HepG2 (cell line): ENCODE data around the gene TNFSF10. TPM values are rescaled to one million over a fixed set of nuclear protein-coding genes. Genes with fewer than 3 reads are reported as not detected.

Experiments used
- GATA4 ChIP-seq: sonication (generic); IDR thresholded peaks from 2 replicates; pipeline ENCODE4 v1.6.1; 2016; ENCODE audit warnings: antibody characterized with exemption, low read depth, borderline replicate concordance
- HNF4G ChIP-seq, 2 experiments: sonication (generic) in 1 of 2; formaldehyde crosslinking in 1 of 2; IDR thresholded peaks; 2 replicates each; pipeline versions ENCODE4 v1.4.0 to v1.6.1; 2011 to 2020; ENCODE audit warnings: borderline replicate concordance in 2 of 2, low read depth in 2 of 2, mild to moderate bottlenecking in 2 of 2, low read length in 1 of 2, missing genetic modification reagents in 1 of 2, moderate library complexity in 1 of 2
- KDM6A ChIP-seq: IDR thresholded peaks from 2 replicates; pipeline ENCODE4 v1.6.1; 2016; ENCODE audit warnings: low read depth
- MAFK ChIP-seq, 2 experiments: IDR thresholded peaks in 1 of 2; conservative IDR thresholded peaks in 1 of 2; 2 replicates each; pipeline ENCODE4 v1.6.1; 2011; ENCODE audit warnings: improper control_type of control experiment in 2 of 2, low read length in 2 of 2
- MXD4 ChIP-seq: IDR thresholded peaks from 2 replicates; pipeline ENCODE4 v1.6.1; 2016; ENCODE audit warnings: mild to moderate bottlenecking, missing biosample characterization, missing genetic modification reagents
- NAIF1 ChIP-seq: sonication (generic); formaldehyde crosslinking; IDR thresholded peaks from 2 replicates; pipeline ENCODE4 v1.5.0; 2020; ENCODE audit warnings: mild to moderate bottlenecking, missing genetic modification reagents, borderline replicate concordance
- NR2F6 ChIP-seq, 2 experiments: IDR thresholded peaks; 2 replicates each; pipeline ENCODE4 v1.6.1; 2016; ENCODE audit warnings: antibody characterized with exemption in 1 of 2, mild to moderate bottlenecking in 1 of 2
- POLR2AphosphoS2 ChIP-seq: IDR thresholded peaks from 2 replicates; pipeline ENCODE4 v1.6.1; 2011; ENCODE audit warnings: low read depth, low read length, improper control_type of control experiment
- SOX6 ChIP-seq, 2 experiments: fragments of 450-650 bp in 1 of 2; sonication (generic) in 1 of 2; formaldehyde crosslinking in 1 of 2; IDR thresholded peaks; 2 replicates each; pipeline versions ENCODE4 v1.4.0 to v1.6.1; 2017 to 2020; ENCODE audit warnings: antibody characterized with exemption in 1 of 2, mild to moderate bottlenecking in 1 of 2, missing genetic modification reagents in 1 of 2
- ZNF256 ChIP-seq: sonication (generic); formaldehyde crosslinking; conservative IDR thresholded peaks from 2 replicates; pipeline ENCODE4 v1.4.0; 2020; ENCODE audit warnings: missing genetic modification reagents
- ZNF431 ChIP-seq: sonication (generic); formaldehyde crosslinking; IDR thresholded peaks from 2 replicates; pipeline ENCODE4 v1.9.0; 2022; ENCODE audit warnings: missing genetic modification reagents, low read depth, mild to moderate bottlenecking, borderline replicate concordance
- ZNF441 ChIP-seq: sonication (generic); formaldehyde crosslinking; IDR thresholded peaks from 2 replicates; pipeline ENCODE4 v1.7.0; 2021; ENCODE audit warnings: missing genetic modification reagents, borderline replicate concordance
- ZNF644 ChIP-seq: IDR thresholded peaks from 2 replicates; pipeline ENCODE4 v1.6.1; 2016; ENCODE audit warnings: low read depth
- ZNF781 ChIP-seq: sonication (generic); formaldehyde crosslinking; IDR thresholded peaks from 2 replicates; pipeline ENCODE4 v1.5.1; 2020; ENCODE audit warnings: borderline replicate concordance, mild to moderate bottlenecking, missing genetic modification reagents; ENCODE audit errors: not compliant biosample characterization
- polyA plus RNA-seq, 8 experiments: library from polyadenylated mRNA; depleted of rRNA in 3 of 8; stranded (reverse) in 7 of 8; unstranded in 1 of 8; fragments of >200 nt; fragmentation: Illumina TruSeq in 4 of 8; extraction: Trizol in 4 of 8; gene quantifications; 2 replicates each; pipeline versions ENCODE4 v1.2.1 to v1.2.3, GENCODE V29; 2011 to 2016; ENCODE audit warnings: low read depth in 4 of 8, missing spikeins in 1 of 8, mixed read lengths in 1 of 8; ENCODE audit not compliant: insufficient read depth in 1 of 8
- total RNA-seq, 5 experiments: library from RNA; depleted of rRNA; stranded (reverse); fragments of >200 nt; fragmentation: Illumina TruSeq; extraction: Trizol; gene quantifications; 2 replicates each; pipeline ENCODE4 v1.2.3, GENCODE V29; 2016; ENCODE audit warnings: low read depth in 1 of 5
- TF ChIP-seq, protein P1 (sequence below): sonication (generic); formaldehyde crosslinking; IDR thresholded peaks from 2 replicates; pipeline ENCODE4 v1.4.0; 2020; ENCODE audit warnings: low read depth, missing genetic modification reagents
- TF ChIP-seq, protein P2 (sequence below): sonication (generic); formaldehyde crosslinking; IDR thresholded peaks from 2 replicates; pipeline ENCODE4 v1.5.1; 2020; ENCODE audit warnings: mild to moderate bottlenecking, missing genetic modification reagents, borderline replicate concordance
- TF ChIP-seq, protein P3 (sequence below): IDR thresholded peaks from 2 replicates; pipeline ENCODE4 v1.6.1; 2016; ENCODE audit warnings: missing compliant biosample characterization, missing genetic modification reagents, borderline replicate concordance

TNFSF10 gene
- total and polyA plus RNA-seq, 2 of the 13 experiments (the other 11 are each of a cell fraction or from before 2014, with no cell fraction given): 8.4 to 9.9 TPM

DNA sequence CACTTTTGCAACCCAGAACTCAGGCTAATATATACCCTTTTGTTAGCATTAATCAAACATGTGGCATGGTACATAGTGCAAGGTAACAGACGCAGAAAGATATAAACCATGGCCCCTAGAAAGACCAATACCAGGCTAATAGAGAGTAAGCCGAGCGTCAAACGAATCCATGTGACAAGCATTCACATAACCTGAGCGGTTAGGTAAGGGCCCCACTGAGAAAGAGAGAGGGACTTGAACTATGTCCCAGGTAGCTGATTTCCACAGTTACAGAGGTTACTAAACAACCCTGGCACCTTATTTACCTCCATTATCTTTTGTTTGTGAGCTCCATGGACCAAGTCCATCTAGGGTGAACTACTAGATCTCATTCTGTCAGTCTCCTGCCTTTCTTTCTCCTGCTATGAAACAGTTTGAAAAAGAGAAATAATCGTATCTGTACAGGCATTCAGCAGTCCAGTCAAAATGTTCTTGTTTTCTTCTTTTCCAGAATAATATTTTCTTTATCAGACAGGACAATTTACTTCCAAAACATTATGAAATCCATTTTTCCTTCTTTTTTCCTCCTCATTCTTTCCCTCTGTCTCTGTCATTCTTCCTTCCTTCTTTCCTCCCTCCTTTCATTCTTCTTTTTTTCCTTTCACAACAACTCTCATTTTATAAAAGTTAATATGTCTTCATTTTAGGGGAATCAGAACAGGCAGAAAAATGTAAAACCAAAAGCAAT, 30.5 kb upstream of the TNFSF10 start (continued):
- TF ChIP-seq, protein P1, sequence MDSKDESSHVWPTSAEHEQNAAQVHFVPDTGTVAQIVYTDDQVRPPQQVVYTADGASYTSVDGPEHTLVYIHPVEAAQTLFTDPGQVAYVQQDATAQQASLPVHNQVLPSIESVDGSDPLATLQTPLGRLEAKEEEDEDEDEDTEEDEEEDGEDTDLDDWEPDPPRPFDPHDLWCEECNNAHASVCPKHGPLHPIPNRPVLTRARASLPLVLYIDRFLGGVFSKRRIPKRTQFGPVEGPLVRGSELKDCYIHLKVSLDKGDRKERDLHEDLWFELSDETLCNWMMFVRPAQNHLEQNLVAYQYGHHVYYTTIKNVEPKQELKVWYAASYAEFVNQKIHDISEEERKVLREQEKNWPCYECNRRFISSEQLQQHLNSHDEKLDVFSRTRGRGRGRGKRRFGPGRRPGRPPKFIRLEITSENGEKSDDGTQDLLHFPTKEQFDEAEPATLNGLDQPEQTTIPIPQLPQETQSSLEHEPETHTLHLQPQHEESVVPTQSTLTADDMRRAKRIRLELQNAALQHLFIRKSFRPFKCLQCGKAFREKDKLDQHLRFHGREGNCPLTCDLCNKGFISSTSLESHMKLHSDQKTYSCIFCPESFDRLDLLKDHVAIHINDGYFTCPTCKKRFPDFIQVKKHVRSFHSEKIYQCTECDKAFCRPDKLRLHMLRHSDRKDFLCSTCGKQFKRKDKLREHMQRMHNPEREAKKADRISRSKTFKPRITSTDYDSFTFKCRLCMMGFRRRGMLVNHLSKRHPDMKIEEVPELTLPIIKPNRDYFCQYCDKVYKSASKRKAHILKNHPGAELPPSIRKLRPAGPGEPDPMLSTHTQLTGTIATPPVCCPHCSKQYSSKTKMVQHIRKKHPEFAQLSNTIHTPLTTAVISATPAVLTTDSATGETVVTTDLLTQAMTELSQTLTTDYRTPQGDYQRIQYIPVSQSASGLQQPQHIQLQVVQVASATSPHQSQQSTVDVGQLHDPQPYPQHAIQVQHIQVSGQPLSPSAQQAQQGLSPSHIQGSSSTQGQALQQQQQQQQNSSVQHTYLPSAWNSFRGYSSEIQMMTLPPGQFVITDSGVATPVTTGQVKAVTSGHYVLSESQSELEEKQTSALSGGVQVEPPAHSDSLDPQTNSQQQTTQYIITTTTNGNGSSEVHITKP (CRISPR knock-in tag): no peak; the same call in 1 of the 2 replicates
- TF ChIP-seq NAIF1 (peak; percentile 86; the same call in 1 of the 2 replicates), HNF4G (IDR thresholded peaks at IDR 0.05; ENCODE audit: borderline replicate concordance, low read depth, low read length) (peak; percentile 98), HNF4G (CRISPR knock-in tag; IDR thresholded peaks at IDR 0.05; ENCODE audit: borderline replicate concordance, low read depth) (peak; percentile 78; the same call in 1 of the 2 replicates), MXD4 (CRISPR knock-in tag) (peak; percentile 85), ZNF256 (CRISPR knock-in tag) (no peak), KDM6A (CRISPR knock-in tag) (peak; percentile 88), ZNF431 (CRISPR knock-in tag) (peak; percentile 77; the same call in 1 of the 2 replicates), SOX6 (IDR thresholded peaks at IDR 0.05) (no peak), SOX6 (CRISPR knock-in tag; IDR thresholded peaks at IDR 0.05) (peak; percentile 97), ZNF644 (peak; percentile 83; the same call in 1 of the 2 replicates), POLR2AphosphoS2 (no peak), MAFK (conservative IDR thresholded peaks at IDR 0.05 in 1 of 2, IDR thresholded peaks at IDR 0.05 in 1 of 2; ENCODE audit: low read length in 2 of 2) (no peak), ZNF441 (CRISPR knock-in tag) (peak; percentile 46; the same call in 1 of the 2 replicates), NR2F6 (IDR thresholded peaks at IDR 0.05) (peak; percentile 54), NR2F6 (CRISPR knock-in tag; IDR thresholded peaks at IDR 0.05) (peak; percentile 79), ZNF781 (peak; percentile 58), GATA4 (peak; percentile 89)
- TF ChIP-seq, protein P2, sequence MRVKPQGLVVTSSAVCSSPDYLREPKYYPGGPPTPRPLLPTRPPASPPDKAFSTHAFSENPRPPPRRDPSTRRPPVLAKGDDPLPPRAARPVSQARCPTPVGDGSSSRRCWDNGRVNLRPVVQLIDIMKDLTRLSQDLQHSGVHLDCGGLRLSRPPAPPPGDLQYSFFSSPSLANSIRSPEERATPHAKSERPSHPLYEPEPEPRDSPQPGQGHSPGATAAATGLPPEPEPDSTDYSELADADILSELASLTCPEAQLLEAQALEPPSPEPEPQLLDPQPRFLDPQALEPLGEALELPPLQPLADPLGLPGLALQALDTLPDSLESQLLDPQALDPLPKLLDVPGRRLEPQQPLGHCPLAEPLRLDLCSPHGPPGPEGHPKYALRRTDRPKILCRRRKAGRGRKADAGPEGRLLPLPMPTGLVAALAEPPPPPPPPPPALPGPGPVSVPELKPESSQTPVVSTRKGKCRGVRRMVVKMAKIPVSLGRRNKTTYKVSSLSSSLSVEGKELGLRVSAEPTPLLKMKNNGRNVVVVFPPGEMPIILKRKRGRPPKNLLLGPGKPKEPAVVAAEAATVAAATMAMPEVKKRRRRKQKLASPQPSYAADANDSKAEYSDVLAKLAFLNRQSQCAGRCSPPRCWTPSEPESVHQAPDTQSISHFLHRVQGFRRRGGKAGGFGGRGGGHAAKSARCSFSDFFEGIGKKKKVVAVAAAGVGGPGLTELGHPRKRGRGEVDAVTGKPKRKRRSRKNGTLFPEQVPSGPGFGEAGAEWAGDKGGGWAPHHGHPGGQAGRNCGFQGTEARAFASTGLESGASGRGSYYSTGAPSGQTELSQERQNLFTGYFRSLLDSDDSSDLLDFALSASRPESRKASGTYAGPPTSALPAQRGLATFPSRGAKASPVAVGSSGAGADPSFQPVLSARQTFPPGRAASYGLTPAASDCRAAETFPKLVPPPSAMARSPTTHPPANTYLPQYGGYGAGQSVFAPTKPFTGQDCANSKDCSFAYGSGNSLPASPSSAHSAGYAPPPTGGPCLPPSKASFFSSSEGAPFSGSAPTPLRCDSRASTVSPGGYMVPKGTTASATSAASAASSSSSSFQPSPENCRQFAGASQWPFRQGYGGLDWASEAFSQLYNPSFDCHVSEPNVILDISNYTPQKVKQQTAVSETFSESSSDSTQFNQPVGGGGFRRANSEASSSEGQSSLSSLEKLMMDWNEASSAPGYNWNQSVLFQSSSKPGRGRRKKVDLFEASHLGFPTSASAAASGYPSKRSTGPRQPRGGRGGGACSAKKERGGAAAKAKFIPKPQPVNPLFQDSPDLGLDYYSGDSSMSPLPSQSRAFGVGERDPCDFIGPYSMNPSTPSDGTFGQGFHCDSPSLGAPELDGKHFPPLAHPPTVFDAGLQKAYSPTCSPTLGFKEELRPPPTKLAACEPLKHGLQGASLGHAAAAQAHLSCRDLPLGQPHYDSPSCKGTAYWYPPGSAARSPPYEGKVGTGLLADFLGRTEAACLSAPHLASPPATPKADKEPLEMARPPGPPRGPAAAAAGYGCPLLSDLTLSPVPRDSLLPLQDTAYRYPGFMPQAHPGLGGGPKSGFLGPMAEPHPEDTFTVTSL (CRISPR knock-in tag): peak; percentile 97
- TF ChIP-seq, protein P3, sequence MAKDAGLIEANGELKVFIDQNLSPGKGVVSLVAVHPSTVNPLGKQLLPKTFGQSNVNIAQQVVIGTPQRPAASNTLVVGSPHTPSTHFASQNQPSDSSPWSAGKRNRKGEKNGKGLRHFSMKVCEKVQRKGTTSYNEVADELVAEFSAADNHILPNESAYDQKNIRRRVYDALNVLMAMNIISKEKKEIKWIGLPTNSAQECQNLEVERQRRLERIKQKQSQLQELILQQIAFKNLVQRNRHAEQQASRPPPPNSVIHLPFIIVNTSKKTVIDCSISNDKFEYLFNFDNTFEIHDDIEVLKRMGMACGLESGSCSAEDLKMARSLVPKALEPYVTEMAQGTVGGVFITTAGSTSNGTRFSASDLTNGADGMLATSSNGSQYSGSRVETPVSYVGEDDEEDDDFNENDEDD (CRISPR knock-in tag): peak; percentile 93
